ENCODE data around the gene RIPK1. TPM values are rescaled to one million over a fixed set of nuclear protein-coding genes. Genes with fewer than 3 reads are reported as not detected.
"Not testable (repeated sequence)": the region's sequence is repeated elsewhere in the genome, so short reads cannot be mapped to it uniquely, and the experiment has no call there.

RIPK1 gene
- total RNA-seq, 1 donor from 2014 or later = 15.5 TPM

GRCh38 chr6:3052481-3053230 is 15.6 kb upstream of the RIPK1 start:
- DNase-seq (ENCODE audit: low spot score, unreplicated experiment) = no peak
- H3K4me1 Mint-ChIP-seq (ENCODE audit: low read depth) = peaks cover 16% of the 10 kb centered on the region
- H3K27ac Mint-ChIP-seq = peak overlapping the region; percentile 64
- peak overlapping the region; percentile 73 for H3K4me3 Mint-ChIP-seq (ENCODE audit: low read depth)
- H3K9me3 Mint-ChIP-seq (ENCODE audit: low read depth) = no peaks in the 10 kb centered on the region
- TF ChIP-seq CTCF (IDR thresholded peaks at IDR 0.05; ENCODE audit: unreplicated experiment) = no peak
- H3K27me3 Mint-ChIP-seq = peaks cover 13% of the 10 kb centered on the region
- H3K36me3 Mint-ChIP-seq (ENCODE audit: insufficient read depth) = no peaks in the 10 kb centered on the region

- H3K27me3 Mint-ChIP-seq = peaks cover 13% of the 10 kb centered on the region
- H3K27ac Mint-ChIP-seq = peak overlapping the region; percentile 6
- H3K9me3 Mint-ChIP-seq (ENCODE audit: low read depth) = no peaks in the 10 kb centered on the region
- TF ChIP-seq CTCF (IDR thresholded peaks at IDR 0.05; ENCODE audit: unreplicated experiment) = no peak
- H3K4me1 Mint-ChIP-seq (ENCODE audit: low read depth) = peaks cover 16% of the 10 kb centered on the region
- DNase-seq (ENCODE audit: low spot score, unreplicated experiment) = no peak
- H3K36me3 Mint-ChIP-seq (ENCODE audit: insufficient read depth) = no peaks in the 10 kb centered on the region
- peak overlapping the region; percentile 73 for H3K4me3 Mint-ChIP-seq (ENCODE audit: low read depth)
Observed at GRCh38 chr6:3053231-3053508, 15.1 kb upstream of the RIPK1 start.

- not testable (repeated sequence) for H3K9me3 Mint-ChIP-seq (ENCODE audit: low read depth); DNase-seq (ENCODE audit: low spot score, unreplicated experiment); H3K36me3 Mint-ChIP-seq (ENCODE audit: insufficient read depth)
- Mint-ChIP-seq H3K27me3 (peaks cover 11% of the 10 kb centered on the region), H3K4me3 (ENCODE audit: low read depth) (peak overlapping the region; percentile 73), H3K4me1 (ENCODE audit: low read depth) (peaks cover 14% of the 10 kb centered on the region), H3K27ac (peak overlapping the region; percentile 41)
Observed at GRCh38 chr6:3054229-3055157, 13.8 kb upstream of the RIPK1 start.

DNA sequence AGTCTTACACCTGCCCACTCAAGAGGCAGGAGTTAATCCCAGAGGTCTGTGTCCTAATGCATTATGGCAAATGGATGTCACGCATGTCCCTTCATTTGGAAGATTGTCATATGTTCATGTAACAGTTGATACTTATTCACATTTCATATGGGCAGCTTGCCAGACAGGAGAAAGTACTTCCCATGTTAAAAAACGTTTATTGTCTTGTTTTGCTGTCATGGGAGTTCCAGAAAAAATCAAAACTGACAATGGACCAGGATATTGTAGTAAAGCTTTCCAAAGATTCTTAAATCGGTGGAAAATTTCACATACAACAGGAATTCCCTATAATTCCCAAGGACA is 13.2 kb upstream of the RIPK1 start:
- DNase-seq (ENCODE audit: low spot score, unreplicated experiment); H3K36me3 Mint-ChIP-seq (ENCODE audit: insufficient read depth); H3K27ac Mint-ChIP-seq; H3K9me3 Mint-ChIP-seq (ENCODE audit: low read depth); H3K27me3 Mint-ChIP-seq: not testable (repeated sequence)
- Mint-ChIP-seq H3K4me1 (ENCODE audit: low read depth) (peaks cover 14% of the 10 kb centered on the region), H3K4me3 (ENCODE audit: low read depth) (peak overlapping the region; percentile 73)

- H3K36me3 Mint-ChIP-seq (ENCODE audit: insufficient read depth) = no peaks in the 10 kb centered on the region
Observed at GRCh38 chr6:3057063-3057770, 11.1 kb upstream of the RIPK1 start.

More at GRCh38 chr6:3057063-3057770, 11.1 kb upstream of the RIPK1 start:
- Mint-ChIP-seq H3K9me3 (ENCODE audit: low read depth) (no peaks in the 10 kb centered on the region), H3K4me1 (ENCODE audit: low read depth) (peaks cover 13% of the 10 kb centered on the region), H3K27ac (no peak overlapping the region), H3K27me3 (peaks cover 9% of the 10 kb centered on the region), H3K4me3 (ENCODE audit: low read depth) (no peak overlapping the region)
- TF ChIP-seq CTCF (IDR thresholded peaks at IDR 0.05; ENCODE audit: unreplicated experiment) = no peak
- no peak for DNase-seq (ENCODE audit: low spot score, unreplicated experiment)
